ENCODE results near the gene HS3ST6. TPM values are rescaled to one million over a fixed set of nuclear protein-coding genes. Genes with fewer than 3 reads are reported as not detected.

The HS3ST6 gene
- total RNA-seq, 4 donors from 2014 or later: 1.6 to 9.9 (median 6.3) TPM

DNA sequence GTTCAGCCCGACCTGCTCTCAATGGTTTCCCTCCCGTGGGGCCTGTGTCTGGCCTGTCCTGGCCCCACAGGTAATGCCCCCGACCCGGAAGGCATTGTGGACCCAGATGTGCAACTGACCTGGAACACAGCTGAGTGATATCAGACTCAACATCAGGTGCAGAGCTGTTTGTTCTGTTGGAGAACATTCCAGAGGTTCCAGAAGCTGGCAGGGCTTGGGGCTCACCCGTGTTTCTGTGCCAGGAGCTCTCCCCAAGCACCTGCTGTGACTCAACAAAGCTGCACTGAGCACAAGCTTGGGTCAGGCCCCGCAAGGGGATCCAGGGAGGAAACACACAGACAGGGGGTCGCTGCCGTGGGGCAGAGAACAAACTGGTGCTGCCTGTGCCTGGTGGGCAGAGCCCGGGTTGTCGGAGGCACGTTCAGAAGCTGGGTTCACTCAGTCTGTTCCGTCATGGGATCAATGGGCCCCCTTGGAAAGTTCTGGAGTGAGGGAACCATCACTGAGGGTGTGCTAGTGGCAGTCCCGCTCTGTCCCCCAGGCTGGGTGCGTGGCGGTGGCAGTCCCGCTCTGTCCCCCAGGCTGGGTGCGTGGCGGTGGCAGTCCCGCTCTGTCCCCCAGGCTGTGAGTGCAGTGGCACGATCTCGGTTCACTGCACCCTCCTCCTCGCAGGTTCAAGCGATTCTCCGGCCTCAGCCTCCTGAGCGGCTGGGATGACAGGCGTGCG, 22.1 kb downstream of the HS3ST6 start:
- intact Hi-C loops (cut with DNase I): no loop called here
- peaks cover 0 to 61% (median 12%) of the 10 kb centered on the region in 3 donors for H3K4me1 ChIP-seq
- H3K36me3 ChIP-seq: no peaks in the 10 kb centered on the region
- TF ChIP-seq, protein P1, sequence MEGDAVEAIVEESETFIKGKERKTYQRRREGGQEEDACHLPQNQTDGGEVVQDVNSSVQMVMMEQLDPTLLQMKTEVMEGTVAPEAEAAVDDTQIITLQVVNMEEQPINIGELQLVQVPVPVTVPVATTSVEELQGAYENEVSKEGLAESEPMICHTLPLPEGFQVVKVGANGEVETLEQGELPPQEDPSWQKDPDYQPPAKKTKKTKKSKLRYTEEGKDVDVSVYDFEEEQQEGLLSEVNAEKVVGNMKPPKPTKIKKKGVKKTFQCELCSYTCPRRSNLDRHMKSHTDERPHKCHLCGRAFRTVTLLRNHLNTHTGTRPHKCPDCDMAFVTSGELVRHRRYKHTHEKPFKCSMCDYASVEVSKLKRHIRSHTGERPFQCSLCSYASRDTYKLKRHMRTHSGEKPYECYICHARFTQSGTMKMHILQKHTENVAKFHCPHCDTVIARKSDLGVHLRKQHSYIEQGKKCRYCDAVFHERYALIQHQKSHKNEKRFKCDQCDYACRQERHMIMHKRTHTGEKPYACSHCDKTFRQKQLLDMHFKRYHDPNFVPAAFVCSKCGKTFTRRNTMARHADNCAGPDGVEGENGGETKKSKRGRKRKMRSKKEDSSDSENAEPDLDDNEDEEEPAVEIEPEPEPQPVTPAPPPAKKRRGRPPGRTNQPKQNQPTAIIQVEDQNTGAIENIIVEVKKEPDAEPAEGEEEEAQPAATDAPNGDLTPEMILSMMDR (IDR thresholded peaks at IDR 0.05): no peak
- TF ChIP-seq POLR2A (IDR thresholded peaks at IDR 0.05): no peak
- peaks cover 0 to 56% (median 0%) of the 10 kb centered on the region in 4 donors for H3K27me3 ChIP-seq
- no peak overlapping the region for H3K4me3 ChIP-seq
- H3K27ac ChIP-seq: peak overlapping the region in 2 of 4 donors; percentile 19 to 60
- 33 to 66% methylated on average over 4 to 24 of the region's 27 CpGs for WGBS, 2 donors
- DNase-seq: no peak
- H3K9me3 ChIP-seq: no peaks in the 10 kb centered on the region

DNA sequence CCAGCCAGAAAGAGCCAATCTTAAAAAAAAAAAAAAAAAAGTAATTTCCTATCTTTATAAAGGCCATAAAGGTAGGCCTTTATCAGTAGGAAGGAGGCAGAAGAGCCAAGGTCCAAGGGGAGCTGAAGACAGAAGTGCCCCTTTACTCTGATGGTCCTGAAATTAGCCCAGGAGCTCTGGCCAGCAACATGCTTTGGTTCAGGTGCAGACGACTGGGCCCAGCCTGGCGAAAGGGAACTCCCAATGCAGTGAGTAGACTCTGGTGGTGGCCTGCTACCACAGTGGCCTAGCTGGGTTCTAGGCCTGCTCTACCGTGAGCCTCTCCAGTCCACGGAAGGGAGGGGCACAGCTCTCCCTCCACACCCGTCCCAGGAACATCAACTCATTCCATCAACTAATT, 23.1 kb downstream of the HS3ST6 start:
- H3K4me1 ChIP-seq: peaks cover 0 to 64% (median 5%) of the 10 kb centered on the region in 3 donors
- H3K27ac ChIP-seq: peak overlapping the region in 1 of 4 donors; percentile 19
- H3K36me3 ChIP-seq: no peaks in the 10 kb centered on the region
- intact Hi-C loops (cut with DNase I): no loop called here
- peaks cover 0 to 52% (median 0%) of the 10 kb centered on the region in 4 donors for H3K27me3 ChIP-seq
- no peak for TF ChIP-seq POLR2A (IDR thresholded peaks at IDR 0.05)
- TF ChIP-seq, protein P1 (IDR thresholded peaks at IDR 0.05): no peak
- no peak for DNase-seq
- H3K9me3 ChIP-seq: no peaks in the 10 kb centered on the region
- H3K4me3 ChIP-seq: no peak overlapping the region
- 84 to 91% methylated on average over 5 of the region's 5 CpGs for WGBS, 2 donors

DNA sequence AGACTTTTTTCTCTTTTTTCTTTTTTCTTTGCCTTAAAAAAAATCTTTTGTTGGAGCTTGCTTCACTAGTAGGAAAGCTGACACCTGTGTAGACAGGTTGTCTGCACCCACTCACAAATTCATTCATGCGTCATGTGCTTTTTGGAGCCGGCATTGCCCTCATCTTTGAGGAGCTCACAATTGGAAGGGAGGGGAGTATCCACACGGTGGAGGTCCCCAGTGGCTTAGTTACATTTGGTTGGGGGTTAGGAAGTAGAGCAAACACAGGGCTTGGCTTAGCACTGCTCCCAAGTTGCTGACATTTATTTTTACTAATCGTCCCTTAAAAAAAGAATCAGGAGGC, 27.5 kb downstream of the HS3ST6 start:
- DNase-seq: no peak
- Histone ChIP-seq H3K27ac (no peak overlapping the region), H3K36me3 (no peaks in the 10 kb centered on the region), H3K4me1 (peaks cover 0 to 43% (median 0%) of the 10 kb centered on the region in 3 donors), H3K9me3 (no peaks in the 10 kb centered on the region), H3K27me3 (peaks cover 0 to 39% (median 0%) of the 10 kb centered on the region in 4 donors), H3K4me3 (no peak overlapping the region)
- WGBS, 2 donors: 18% methylated on average over 4 of the region's 4 CpGs
- TF ChIP-seq, protein P1 (IDR thresholded peaks at IDR 0.05): no peak
- TF ChIP-seq POLR2A (IDR thresholded peaks at IDR 0.05): no peak
- intact Hi-C loops (cut with DNase I): no loop called here

DNA sequence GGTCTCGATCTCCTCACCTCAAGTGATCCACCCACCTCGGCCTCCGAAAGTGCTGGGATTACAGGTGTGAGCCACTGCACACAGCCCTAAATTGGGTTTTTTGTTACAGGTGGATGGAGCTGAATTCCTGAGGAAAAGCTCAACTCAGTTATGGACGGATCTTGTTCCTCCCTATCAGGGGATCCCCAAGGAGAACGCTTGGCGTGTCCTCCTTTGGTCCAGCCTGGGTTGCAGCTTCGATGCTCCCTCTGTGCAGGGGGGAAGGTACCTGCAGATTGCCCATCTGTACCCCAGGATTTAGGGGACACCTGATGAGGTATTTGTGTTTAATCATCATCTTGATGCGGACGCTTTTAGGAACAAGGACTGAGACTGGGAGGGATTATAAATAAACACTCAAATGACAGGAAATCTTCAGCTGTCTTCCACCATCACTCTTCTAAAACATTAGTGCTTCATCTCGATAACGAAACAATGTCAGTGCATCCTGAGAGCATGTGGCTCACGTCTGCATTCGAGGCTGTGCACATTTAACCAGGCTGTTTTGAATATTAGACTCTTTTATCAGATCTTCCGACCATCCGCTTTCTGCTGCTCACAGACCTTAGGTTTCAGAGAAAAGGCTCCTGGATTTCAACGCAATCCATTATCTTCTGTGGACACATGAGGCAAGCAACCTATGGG, 28.0 kb downstream of the HS3ST6 start:
- Histone ChIP-seq H3K9me3 (no peaks in the 10 kb centered on the region), H3K36me3 (no peaks in the 10 kb centered on the region), H3K27ac (no peak overlapping the region), H3K4me3 (no peak overlapping the region), H3K4me1 (peaks cover 0 to 38% (median 0%) of the 10 kb centered on the region in 3 donors), H3K27me3 (peaks cover 0 to 44% (median 0%) of the 10 kb centered on the region in 4 donors)
- TF ChIP-seq, protein P1 (IDR thresholded peaks at IDR 0.05): no peak
- TF ChIP-seq POLR2A (IDR thresholded peaks at IDR 0.05): no peak
- DNase-seq: no peak
- intact Hi-C loops (cut with DNase I): no loop called here
- 29 to 30% methylated on average over 15 of the region's 16 CpGs for WGBS, 2 donors

DNA sequence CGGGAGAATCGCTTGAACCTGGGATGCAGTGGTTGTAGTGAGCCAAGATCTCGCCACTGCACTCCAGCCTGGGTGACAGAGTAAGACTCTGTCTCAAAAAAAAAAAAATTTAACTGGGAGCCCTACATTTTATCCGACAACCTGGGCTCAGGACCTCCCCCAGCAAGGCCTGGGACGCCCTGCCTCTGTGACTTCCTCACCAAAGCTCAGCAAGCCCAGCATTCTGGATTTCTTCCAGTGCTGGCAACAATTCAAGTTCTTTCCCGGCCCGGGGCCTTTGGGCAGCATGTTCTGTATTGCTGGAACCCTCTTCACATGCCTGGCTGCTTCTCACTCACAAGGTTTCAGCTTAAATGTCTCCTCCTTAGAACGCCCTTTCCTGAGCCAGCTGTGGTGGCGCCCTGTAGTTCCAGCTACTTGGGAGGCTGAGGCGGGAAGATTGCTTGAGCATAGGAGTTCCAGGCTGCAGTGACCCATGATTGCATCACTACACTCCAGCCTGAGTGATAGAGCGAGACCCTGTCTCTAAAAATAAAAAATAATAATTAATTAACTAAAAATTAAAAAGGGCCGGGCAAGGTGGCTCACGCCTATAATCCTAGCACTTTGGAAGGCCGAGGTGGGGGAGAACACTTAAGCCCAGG, 30.4 kb downstream of the HS3ST6 start:
- intact Hi-C loops (cut with DNase I): no loop called here
- Histone ChIP-seq H3K36me3 (no peaks in the 10 kb centered on the region), H3K27ac (no peak overlapping the region), H3K4me3 (no peak overlapping the region), H3K9me3 (no peaks in the 10 kb centered on the region), H3K27me3 (peaks cover 0 to 57% (median 0%) of the 10 kb centered on the region in 4 donors), H3K4me1 (peaks cover 0 to 20% (median 0%) of the 10 kb centered on the region in 3 donors)
- no peak for DNase-seq
- 56 to 74% methylated on average over 10 to 13 of the region's 14 CpGs for WGBS, 2 donors
- TF ChIP-seq, protein P1 (IDR thresholded peaks at IDR 0.05): no peak
- no peak for TF ChIP-seq POLR2A (IDR thresholded peaks at IDR 0.05)

Measured in esophagus squamous epithelium (tissue), 5 donors.